Occipital lobe (tissue), 2 donors: ENCODE measurements around the gene USP5. TPM values are rescaled to one million over a fixed set of nuclear protein-coding genes. Genes with fewer than 3 reads are reported as not detected.
"Not testable (repeated sequence)": the region's sequence is repeated elsewhere in the genome, so short reads cannot be mapped to it uniquely, and the experiment has no call there.

Experiments used
- DNase-seq: peaks from one replicate; lab custom pipeline; 2025; lab: John Stamatoyannopoulos, UW
- total RNA-seq: library from RNA; depleted of rRNA; stranded (reverse); fragments of >200 nt; gene quantifications from one replicate; pipeline ENCODE4 v1.2.3, GENCODE V29; 2014

Gene USP5
- total RNA-seq, 1 donor from 2014 or later, result 66.8 TPM

DNA sequence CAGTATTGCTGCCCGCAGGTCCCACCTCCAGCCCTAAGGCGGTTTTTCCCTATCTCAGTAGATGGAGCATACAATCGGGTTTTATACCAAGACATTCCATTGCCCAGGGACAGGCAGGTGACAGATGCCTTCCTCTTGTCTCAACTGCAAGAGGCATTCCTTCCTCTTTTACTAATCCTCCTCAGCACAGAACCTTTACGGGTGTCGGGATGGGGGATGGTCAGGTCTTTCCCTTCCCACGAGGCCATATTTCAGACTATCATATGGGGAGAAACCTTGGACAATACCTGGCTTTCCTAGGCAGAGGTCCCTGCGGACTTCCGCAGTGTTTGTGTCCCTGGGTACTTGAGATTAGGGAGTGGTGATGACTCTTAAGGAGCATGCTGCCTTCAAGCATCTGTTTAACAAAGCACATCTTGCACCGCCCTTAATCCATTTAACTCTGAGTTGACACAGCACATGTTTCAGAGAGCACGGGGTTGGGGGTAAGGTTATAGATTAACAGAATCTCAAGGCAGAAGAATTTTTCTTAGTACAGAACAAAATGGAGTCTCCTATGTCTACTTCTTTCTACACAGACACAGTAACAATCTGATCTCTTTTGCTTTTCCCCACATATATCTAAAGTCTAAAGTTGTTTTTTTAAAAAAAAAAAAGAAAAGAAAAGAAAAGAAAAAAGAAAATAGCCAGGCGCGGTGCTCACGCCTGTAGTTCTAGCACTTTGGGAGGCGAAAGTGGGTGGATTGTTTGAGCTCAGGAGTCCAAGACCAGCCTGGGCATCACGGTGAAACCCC lies 34.5 kb downstream of the USP5 start:
- not testable (repeated sequence) for DNase-seq

GRCh38 chr12:6887460-6887859 lies 35.5 kb downstream of the USP5 start:
- DNase-seq, result no peak

- no peak for DNase-seq
Observed at GRCh38 chr12:6888360-6888759, 36.4 kb downstream of the USP5 start.

DNA sequence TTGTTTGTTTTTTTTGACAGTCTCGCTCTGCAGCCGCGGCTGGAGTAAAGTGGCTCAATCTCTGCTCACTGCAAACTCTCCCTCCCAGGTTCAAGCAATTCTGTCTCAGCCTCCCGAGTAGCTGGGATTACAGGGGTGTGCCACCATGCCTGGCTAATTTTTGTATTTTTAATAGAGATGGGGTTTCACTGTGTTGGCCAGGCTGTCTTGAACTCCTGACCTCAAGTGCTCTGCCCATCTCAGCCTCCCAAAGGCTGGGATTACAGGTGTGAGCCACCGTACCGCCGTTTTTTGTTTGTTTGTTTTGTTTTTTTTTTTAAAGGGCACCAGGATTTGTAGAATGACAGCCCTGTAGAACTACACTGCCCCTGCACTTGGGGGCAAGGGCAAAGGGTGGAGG lies 36.8 kb downstream of the USP5 start:
- not testable (repeated sequence) for DNase-seq

DNA sequence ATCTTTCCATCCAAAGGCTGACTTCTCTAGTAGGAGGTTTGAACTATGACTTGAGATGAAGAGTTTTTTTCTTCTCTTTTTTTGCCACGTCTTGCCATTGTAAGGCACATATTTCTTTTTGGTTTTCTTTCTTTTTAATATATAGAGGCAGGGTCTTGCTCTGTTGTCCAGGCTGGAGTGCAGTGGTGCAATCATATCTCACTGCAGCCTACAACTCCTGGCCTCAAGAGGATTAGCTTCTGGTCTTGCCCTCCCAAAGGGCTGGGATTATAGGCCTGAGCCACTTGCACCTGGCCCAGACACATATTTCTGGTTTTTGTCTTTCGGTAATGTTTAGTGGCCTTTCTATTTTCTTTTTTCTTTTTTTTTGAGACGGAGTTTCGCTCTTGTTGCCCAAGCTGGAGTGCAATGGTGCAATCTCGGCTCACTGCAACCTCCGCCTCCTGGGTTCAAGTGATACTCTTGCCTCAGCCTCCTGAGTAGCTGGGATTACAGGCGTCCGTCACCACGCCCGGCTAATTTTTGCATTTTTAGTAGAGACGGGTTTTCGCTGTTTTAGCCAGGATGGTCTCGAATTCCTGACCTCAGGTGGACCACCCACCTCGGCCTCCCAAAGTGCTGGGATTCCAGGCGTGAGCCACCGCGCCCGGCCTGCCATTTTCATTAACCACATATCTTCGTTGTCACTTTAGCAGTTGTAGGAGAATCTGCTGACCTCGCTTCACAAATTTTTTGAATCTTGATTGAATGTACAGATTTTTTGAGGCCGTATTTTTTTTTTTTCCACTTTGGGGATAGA lies 38.0 kb downstream of the USP5 start:
- not testable (repeated sequence) for DNase-seq

GRCh38 chr12:6890789-6891645 lies 39.1 kb downstream of the USP5 start:
- DNase-seq, result peak; percentile 94

DNA sequence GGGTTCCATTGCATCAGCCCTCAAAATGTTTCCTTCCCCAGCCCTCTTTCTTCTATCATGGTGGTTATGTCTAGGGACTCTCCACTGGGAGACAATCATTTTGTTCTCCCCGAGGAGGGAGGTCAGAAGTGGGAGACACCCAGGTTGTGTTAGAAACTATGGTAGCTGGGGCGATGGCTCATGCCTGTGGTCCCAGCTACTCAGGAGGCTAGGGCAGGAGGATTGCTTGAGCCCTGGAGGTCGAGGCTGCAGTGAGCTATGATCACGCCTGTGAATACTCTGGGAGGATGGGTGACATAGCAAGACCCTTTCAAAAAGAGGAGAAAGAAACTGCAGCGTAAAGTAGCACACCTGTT lies 39.7 kb downstream of the USP5 start:
- DNase-seq, result no peak

DNA sequence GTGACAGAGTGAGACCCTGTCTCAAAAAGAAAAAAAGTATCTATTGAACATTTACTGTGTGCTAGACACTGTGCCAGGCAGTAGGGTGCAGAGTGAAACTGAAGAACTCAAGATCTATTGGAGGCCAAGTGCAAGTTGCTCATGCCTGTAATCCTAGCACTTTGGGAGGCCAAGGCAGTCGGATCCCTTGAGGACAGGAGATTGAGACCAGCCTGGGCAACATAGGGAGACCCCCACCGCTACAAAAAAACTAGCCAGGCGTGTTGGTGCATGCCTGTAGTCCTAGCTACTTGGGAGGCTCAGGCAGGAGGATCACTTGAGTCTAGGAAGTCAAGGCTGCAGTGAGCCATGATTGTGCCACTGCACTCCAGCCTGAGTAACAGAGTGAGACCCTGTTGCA lies 40.7 kb downstream of the USP5 start:
- not testable (repeated sequence) for DNase-seq

- DNase-seq, result no peak
Observed at GRCh38 chr12:6894321-6894720, 42.4 kb downstream of the USP5 start.

GRCh38 chr12:6896846-6897435 lies 45.0 kb downstream of the USP5 start:
- DNase-seq, result no peak

- no peak for DNase-seq
Observed at GRCh38 chr12:6899427-6899826, 47.5 kb downstream of the USP5 start.

GRCh38 chr12:6899837-6900519 lies 48.0 kb downstream of the USP5 start:
- peak; percentile 40 for DNase-seq

GRCh38 chr12:6902448-6902847 lies 50.5 kb downstream of the USP5 start:
- no peak for DNase-seq

- no peak for DNase-seq
Observed at GRCh38 chr12:6903722-6904121, 51.8 kb downstream of the USP5 start.

- DNase-seq, result peak; percentile 97
Observed at GRCh38 chr12:6904280-6905276, 52.6 kb downstream of the USP5 start, which contains the start of gene LRRC23. LRRC23 (plus strand) TSS chr12:6904822; CDS start chr12:6905634, 812 bp downstream.

DNA sequence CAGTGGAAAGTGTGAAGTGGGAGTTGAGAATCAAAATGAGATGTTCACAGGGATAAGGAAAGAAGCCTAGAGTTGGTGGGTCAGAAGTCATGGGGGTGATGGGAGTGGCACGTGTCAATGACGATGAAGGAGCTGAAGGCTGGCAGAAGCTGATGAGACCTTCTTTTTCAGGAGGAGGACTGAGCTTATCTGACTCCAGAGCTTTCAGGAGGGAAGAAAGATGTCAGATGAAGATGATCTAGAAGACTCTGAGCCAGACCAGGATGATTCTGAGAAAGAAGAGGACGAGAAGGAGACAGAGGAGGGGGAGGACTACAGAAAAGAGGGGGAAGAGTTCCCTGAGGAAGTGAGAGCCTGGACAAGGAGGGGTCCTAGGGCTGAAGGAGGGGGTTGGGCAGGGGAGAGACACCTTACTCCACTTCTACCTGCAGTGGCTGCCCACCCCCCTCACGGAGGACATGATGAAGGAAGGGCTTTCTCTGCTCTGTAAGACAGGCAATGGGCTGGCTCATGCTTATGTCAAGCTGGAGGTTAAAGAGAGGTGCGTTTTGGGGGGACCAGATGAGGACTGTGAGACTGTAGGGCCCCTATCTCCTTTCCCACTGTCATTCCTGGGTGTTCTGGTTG lies 53.6 kb downstream of the USP5 start:
- no peak for DNase-seq

DNA sequence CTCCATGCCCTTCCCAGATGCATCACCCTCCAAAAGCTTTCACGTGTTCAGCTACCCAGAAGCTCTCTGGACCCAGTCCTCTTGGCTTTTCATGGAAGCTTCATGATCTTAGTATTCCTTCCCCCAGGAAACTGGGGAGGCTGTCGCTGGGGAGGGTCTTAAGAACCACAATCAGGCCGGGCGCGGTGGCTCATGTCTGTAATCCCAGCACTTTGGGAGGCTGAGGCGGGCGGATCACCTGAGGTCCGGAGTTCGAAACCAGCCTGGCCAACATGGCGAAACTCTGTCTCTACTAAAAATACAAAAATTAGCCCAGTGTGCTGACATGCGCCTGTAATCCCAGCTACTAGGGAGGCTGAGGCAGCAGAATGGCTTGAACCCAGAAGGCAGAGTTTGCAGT lies 56.2 kb downstream of the USP5 start:
- not testable (repeated sequence) for DNase-seq

- no peak for DNase-seq
Observed at GRCh38 chr12:6909421-6910145, 57.6 kb downstream of the USP5 start.
